ENCODE measurements around the gene EDRF1.

The EDRF1 gene

DNA sequence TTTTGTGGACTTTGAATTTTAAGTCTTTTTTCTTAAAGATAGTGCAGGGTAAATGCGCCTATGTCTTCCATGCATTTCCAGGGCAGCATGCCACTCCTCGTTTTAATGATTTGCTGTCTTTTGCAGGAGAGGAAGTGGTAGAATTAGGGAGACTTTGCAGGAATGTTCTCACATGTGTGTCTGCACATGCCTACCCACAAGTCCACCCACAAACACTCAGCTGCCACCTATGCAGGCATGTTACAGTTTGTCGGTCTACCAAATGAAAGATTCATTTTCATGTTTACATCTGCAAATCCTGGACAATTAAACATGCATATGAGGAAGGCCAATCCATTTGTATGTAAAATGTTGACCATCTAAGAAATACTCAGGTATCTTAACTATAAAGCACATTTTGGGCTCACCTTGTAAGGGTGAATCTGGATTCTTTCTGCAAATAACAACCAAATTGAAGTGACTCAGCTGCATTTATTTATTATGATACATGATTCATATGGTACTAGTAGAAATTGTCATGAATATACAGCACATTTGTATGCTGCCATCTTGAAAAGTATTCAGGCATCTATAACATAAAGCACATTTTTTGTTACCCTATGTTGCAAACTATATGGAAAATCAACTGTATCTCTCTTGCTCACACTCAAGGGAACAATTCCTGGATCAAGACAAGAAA lies 31.9 kb upstream of the EDRF1 start:
- H3K79me2 ChIP-seq (ENCODE audit: insufficient read depth, low read length) = no peaks in the 10 kb centered on the region
- no peaks in the 10 kb centered on the region for H3K9me3 ChIP-seq (ENCODE audit: low read length)
- no peak overlapping the region for H3K4me3 ChIP-seq (ENCODE audit: low read depth, low read length, poor library complexity, severe bottlenecking)
- H4K20me1 ChIP-seq (ENCODE audit: insufficient read depth, low read length) = no peaks in the 10 kb centered on the region
- no peaks in the 10 kb centered on the region for H3K9me2 ChIP-seq (ENCODE audit: low read depth, low read length)
- TF ChIP-seq EZH2 (IDR thresholded peaks at IDR 0.05; ENCODE audit: borderline replicate concordance, low read length) = no peak
- TF ChIP-seq CTCF (IDR thresholded peaks at IDR 0.05; ENCODE audit: low read length) = no peak
- no peak overlapping the region for H3K27ac ChIP-seq (ENCODE audit: low read depth, low read length, poor library complexity, severe bottlenecking)
- H3K36me3 ChIP-seq (ENCODE audit: insufficient read depth, low read length) = no peaks in the 10 kb centered on the region
- no peak overlapping the region for H3K4me2 ChIP-seq (ENCODE audit: low read length)
- no peaks in the 10 kb centered on the region for H3K4me1 ChIP-seq (ENCODE audit: insufficient read depth, low read length, severe bottlenecking)
- no peak overlapping the region for H3K9ac ChIP-seq (ENCODE audit: low read length)
- no peak overlapping the region for H2AFZ ChIP-seq (ENCODE audit: low read length)
- H3K27me3 ChIP-seq (ENCODE audit: insufficient read depth, low read length) = no peaks in the 10 kb centered on the region
- no peaks in the 10 kb centered on the region for H3F3A ChIP-seq (ENCODE audit: insufficient read depth, low read length)

DNA sequence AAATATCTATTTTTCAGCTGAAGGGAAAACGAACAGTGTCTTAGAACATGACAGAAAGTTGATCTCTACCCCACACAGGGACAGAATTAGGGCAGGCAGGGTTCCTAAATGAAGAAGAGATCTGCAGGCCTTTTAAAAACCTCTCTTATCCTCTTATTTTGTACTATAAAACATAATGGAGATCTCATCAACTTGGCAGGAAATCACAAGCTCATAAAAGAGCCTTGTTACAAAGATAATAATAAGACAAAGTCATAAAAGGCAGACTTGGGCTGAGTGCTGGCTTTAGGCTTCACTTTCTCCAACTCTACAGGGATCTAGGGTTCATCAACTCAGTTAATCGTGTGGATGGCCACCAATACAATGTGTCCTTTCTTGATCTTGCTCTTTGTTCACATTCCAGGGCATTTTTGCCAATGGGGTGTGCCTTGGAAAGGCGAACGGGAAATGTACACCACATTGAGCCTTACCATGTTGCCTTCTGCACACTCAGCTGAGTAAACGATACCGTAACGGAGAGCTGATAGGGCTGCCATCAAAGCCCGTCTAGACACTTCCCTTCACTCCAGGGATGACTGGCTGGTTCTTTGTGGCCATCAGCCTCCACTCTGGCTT lies 29.4 kb upstream of the EDRF1 start:
- H2AFZ ChIP-seq (ENCODE audit: low read length) = no peak overlapping the region
- TF ChIP-seq EZH2 (IDR thresholded peaks at IDR 0.05; ENCODE audit: borderline replicate concordance, low read length) (no peak), CTCF (IDR thresholded peaks at IDR 0.05; ENCODE audit: low read length) (no peak)
- H3F3A ChIP-seq (ENCODE audit: insufficient read depth, low read length) = no peaks in the 10 kb centered on the region
- no peaks in the 10 kb centered on the region for H3K9me3 ChIP-seq (ENCODE audit: low read length)
- no peaks in the 10 kb centered on the region for H4K20me1 ChIP-seq (ENCODE audit: insufficient read depth, low read length)
- H3K36me3 ChIP-seq (ENCODE audit: insufficient read depth, low read length) = no peaks in the 10 kb centered on the region
- H3K27me3 ChIP-seq (ENCODE audit: insufficient read depth, low read length) = no peaks in the 10 kb centered on the region
- no peaks in the 10 kb centered on the region for H3K4me1 ChIP-seq (ENCODE audit: insufficient read depth, low read length, severe bottlenecking)
- H3K9me2 ChIP-seq (ENCODE audit: low read depth, low read length) = no peaks in the 10 kb centered on the region
- H3K79me2 ChIP-seq (ENCODE audit: insufficient read depth, low read length) = no peaks in the 10 kb centered on the region
- H3K4me2 ChIP-seq (ENCODE audit: low read length) = no peak overlapping the region
- no peak overlapping the region for H3K4me3 ChIP-seq (ENCODE audit: low read depth, low read length, poor library complexity, severe bottlenecking)
- no peak overlapping the region for H3K9ac ChIP-seq (ENCODE audit: low read length)
- H3K27ac ChIP-seq (ENCODE audit: low read depth, low read length, poor library complexity, severe bottlenecking) = no peak overlapping the region

- no peaks in the 10 kb centered on the region for H3K79me2 ChIP-seq (ENCODE audit: insufficient read depth, low read length)
- no peaks in the 10 kb centered on the region for H3K36me3 ChIP-seq (ENCODE audit: insufficient read depth, low read length)
- no peak overlapping the region for H3K4me2 ChIP-seq (ENCODE audit: low read length)
- H3K9me2 ChIP-seq (ENCODE audit: low read depth, low read length) = no peaks in the 10 kb centered on the region
- H3K27ac ChIP-seq (ENCODE audit: low read depth, low read length, poor library complexity, severe bottlenecking) = no peak overlapping the region
- H4K20me1 ChIP-seq (ENCODE audit: insufficient read depth, low read length) = no peaks in the 10 kb centered on the region
- peaks cover 4% of the 10 kb centered on the region; the same call in 1 of the 2 replicates for H3K27me3 ChIP-seq (ENCODE audit: insufficient read depth, low read length)
- H3K9me3 ChIP-seq (ENCODE audit: low read length) = no peaks in the 10 kb centered on the region
- no peak overlapping the region for H2AFZ ChIP-seq (ENCODE audit: low read length)
- no peak overlapping the region for H3K4me3 ChIP-seq (ENCODE audit: low read depth, low read length, poor library complexity, severe bottlenecking)
- no peaks in the 10 kb centered on the region for H3F3A ChIP-seq (ENCODE audit: insufficient read depth, low read length)
- H3K9ac ChIP-seq (ENCODE audit: low read length) = no peak overlapping the region
- no peak for TF ChIP-seq CTCF (IDR thresholded peaks at IDR 0.05; ENCODE audit: low read length)
- TF ChIP-seq EZH2 (IDR thresholded peaks at IDR 0.05; ENCODE audit: borderline replicate concordance, low read length) = no peak
- H3K4me1 ChIP-seq (ENCODE audit: insufficient read depth, low read length, severe bottlenecking) = no peaks in the 10 kb centered on the region
Measured at GRCh38 chr10:125691160-125691981, 28.1 kb upstream of the EDRF1 start.

Data from OCI-LY1 (cell line).